IMR-90 (cell line): ENCODE measurements around the gene LIMCH1. TPM values are rescaled to one million over a fixed set of nuclear protein-coding genes. Genes with fewer than 3 reads are reported as not detected.

ENCODE experiments used
- ATAC-seq: fragments of 200-7000 bp; cut with Tn5 transposase; 2 replicates; pipeline ENCODE4 v1.9.1; 2020; ENCODE audit warnings: low read depth, mild to moderate bottlenecking, moderate library complexity
- BruUV-seq: library from RNA; stranded (reverse); fragments of 400-500 nt; replicated peaks from 2 replicates; lab custom pipeline; 2021; lab: Mats Ljungman, UMichigan
- CTCF ChIA-PET: fragments of 300-600 bp; formaldehyde crosslinking; extraction: SDS; loops from one replicate; lab custom pipeline; 2021; ENCODE audit warnings: antibody characterized with exemption; lab: Yijun Ruan, JAX
- POLR2A ChIA-PET: fragments of 300-600 bp; sonication (Branson Sonifier 250); formaldehyde crosslinking; loops from one replicate; lab custom pipeline; 2022; ENCODE audit warnings: antibody characterized with exemption; ENCODE audit not compliant: unreplicated experiment; lab: Charles Lee
- DNase-seq: peaks from one replicate; pipeline ENCODE4 v3.0.0; 2013
- H2AFZ ChIP-seq: replicated peaks from 2 replicates; pipeline ENCODE3; 2013; ENCODE audit warnings: low read length, mild to moderate bottlenecking; ENCODE audit not compliant: poor library complexity
- H2AK5ac ChIP-seq: 2 replicates; pipeline ENCODE4 v1.6.1; 2013; ENCODE audit warnings: low read depth, low read length, inconsistent platforms
- H2AK9ac ChIP-seq: replicated peaks from 2 replicates; pipeline ENCODE3; 2013; ENCODE audit warnings: mild to moderate bottlenecking, low read depth, low read length, moderate library complexity; ENCODE audit not compliant: poor library complexity
- H2BK120ac ChIP-seq: 2 replicates; pipeline ENCODE4 v1.6.1; 2013; ENCODE audit warnings: low read depth, low read length, inconsistent platforms
- H2BK15ac ChIP-seq: 3 replicates; pipeline ENCODE4 v1.6.1; 2013; ENCODE audit warnings: low read depth, low read length, inconsistent platforms
- H2BK20ac ChIP-seq: 2 replicates; pipeline ENCODE4 v1.6.1; 2013; ENCODE audit warnings: low read depth, mild to moderate bottlenecking, inconsistent platforms, low read length, moderate library complexity
- H2BK5ac ChIP-seq: 2 replicates; pipeline ENCODE4 v1.6.1; 2013; ENCODE audit warnings: mild to moderate bottlenecking, low read depth, low read length, inconsistent platforms; ENCODE audit not compliant: poor library complexity, severe bottlenecking
- H3K14ac ChIP-seq: replicated peaks from 2 replicates; pipeline ENCODE4 v1.6.1; 2013; ENCODE audit warnings: low read depth, low read length, inconsistent platforms
- H3K18ac ChIP-seq: 2 replicates; pipeline ENCODE4 v1.6.1; 2013; ENCODE audit warnings: low read depth, low read length, control low read depth
- H3K23ac ChIP-seq: 2 replicates; pipeline ENCODE4 v1.6.1; 2013; ENCODE audit warnings: low read depth, low read length, inconsistent platforms
- H3K27ac ChIP-seq: 2 replicates; pipeline ENCODE4 v1.5.1; 2013; ENCODE audit warnings: mild to moderate bottlenecking, control low read depth, low read length; ENCODE audit not compliant: insufficient read depth
- H3K27me3 ChIP-seq: 2 replicates; pipeline ENCODE4 v1.6.1; 2013; ENCODE audit warnings: low read length; ENCODE audit not compliant: control insufficient read depth, insufficient read depth
- H3K36me3 ChIP-seq: 2 replicates; pipeline ENCODE4 v1.6.1; 2013; ENCODE audit warnings: low read length, mixed read lengths; ENCODE audit not compliant: control insufficient read depth, insufficient read depth
- H3K4ac ChIP-seq: 2 replicates; pipeline ENCODE4 v1.6.1; 2013; ENCODE audit warnings: low read depth, low read length, inconsistent platforms
- H3K4me1 ChIP-seq: 2 replicates; pipeline ENCODE4 v1.6.1; 2013; ENCODE audit warnings: low read length, mixed read lengths; ENCODE audit not compliant: control insufficient read depth, insufficient read depth
- H3K4me2 ChIP-seq: 2 replicates; pipeline ENCODE4 v1.6.1; 2013; ENCODE audit warnings: low read depth, mild to moderate bottlenecking, control low read depth, low read length, moderate library complexity
- H3K4me3 ChIP-seq: 2 replicates; pipeline ENCODE4 v1.5.1; 2013; ENCODE audit warnings: low read depth, mild to moderate bottlenecking, control low read depth, low read length, moderate library complexity; ENCODE audit not compliant: insufficient read depth
- H3K56ac ChIP-seq: 2 replicates; pipeline ENCODE4 v1.6.1; 2013; ENCODE audit warnings: low read length, inconsistent platforms; ENCODE audit not compliant: insufficient read depth; ENCODE audit errors: extremely low read depth
- H3K79me1 ChIP-seq, 2 experiments: 2 replicates each; pipeline ENCODE4 v1.6.1; 2013; ENCODE audit warnings: low read length in 2 of 2, inconsistent platforms in 1 of 2, low read depth in 1 of 2
- H3K9ac ChIP-seq: 2 replicates; pipeline ENCODE4 v1.6.1; 2013; ENCODE audit warnings: low read depth, low read length, control low read depth
- H3K9me1 ChIP-seq: 2 replicates; pipeline ENCODE4 v1.6.1; 2013; ENCODE audit warnings: low read length, inconsistent platforms; ENCODE audit not compliant: insufficient read depth
- H3K9me3 ChIP-seq: 2 replicates; pipeline ENCODE4 v1.6.1; 2013; ENCODE audit warnings: low read length; ENCODE audit not compliant: control insufficient read depth, insufficient read depth
- H4K20me1 ChIP-seq: 2 replicates; pipeline ENCODE4 v1.6.1; 2013; ENCODE audit warnings: low read length, inconsistent platforms; ENCODE audit not compliant: insufficient read depth
- H4K5ac ChIP-seq: 2 replicates; pipeline ENCODE4 v1.6.1; 2013; ENCODE audit warnings: mild to moderate bottlenecking, low read depth, low read length, control low read depth
- H4K8ac ChIP-seq, 2 experiments: 2 replicates each; pipeline ENCODE4 v1.6.1; 2013; ENCODE audit warnings: low read depth in 2 of 2, low read length in 2 of 2, control low read depth in 1 of 2, inconsistent platforms in 1 of 2
- H4K91ac ChIP-seq: 2 replicates; pipeline ENCODE4 v1.6.1; 2013; ENCODE audit warnings: low read depth, low read length, inconsistent platforms; ENCODE audit not compliant: insufficient read depth
- BHLHE40 ChIP-seq: fragments of 150-350 bp; IDR thresholded peaks from 2 replicates; pipeline ENCODE4 v1.6.1; 2016; ENCODE audit warnings: mild to moderate bottlenecking, low read depth, low read length
- MAZ ChIP-seq: IDR thresholded peaks from 2 replicates; pipeline ENCODE4 v1.6.1; 2012; ENCODE audit warnings: low read depth, mild to moderate bottlenecking, low read length, improper control_type of control experiment, moderate library complexity, borderline replicate concordance
- NFE2L2 ChIP-seq: fragments of 150-350 bp; IDR thresholded peaks from 2 replicates; pipeline ENCODE4 v1.6.1; 2016; ENCODE audit warnings: low read depth, mild to moderate bottlenecking, low read length
- RAD21 ChIP-seq: IDR thresholded peaks from 2 replicates; pipeline ENCODE4 v1.6.1; 2012; ENCODE audit warnings: low read length, improper control_type of control experiment
- RCOR1 ChIP-seq: IDR thresholded peaks from 2 replicates; pipeline ENCODE4 v1.6.1; 2012; ENCODE audit warnings: mild to moderate bottlenecking, low read length, improper control_type of control experiment; ENCODE audit not compliant: insufficient replicate concordance
- SMC3 ChIP-seq: fragments of 150-350 bp; IDR thresholded peaks from 2 replicates; pipeline ENCODE4 v1.6.1; 2016; ENCODE audit warnings: low read depth, mild to moderate bottlenecking, antibody characterized with exemption, low read length, moderate library complexity
- WGBS, 2 experiments: methylation state at CpG; one replicate each; pipeline versions ENCODE4 v1.1.5 to v1.1.7; 2013; ENCODE audit warnings: missing lambda C conversion rate in 2 of 2; ENCODE audit not compliant: insufficient read length in 1 of 2; ENCODE audit errors: extremely low coverage in 2 of 2; 5-methylcytosine and 5-hydroxymethylcytosine counted together
- dilution Hi-C: fragments of 300-500 bp; cut with HindIII; formaldehyde crosslinking; loops from one replicate; pipeline ENCODE4 v1.14.3; 2018; ENCODE audit warnings: low sequenced_read_pairs; ENCODE audit not compliant: unreplicated experiment
- in situ Hi-C: fragments of 300-500 bp; cut with MboI; formaldehyde crosslinking; loops from 3 replicates; pipeline ENCODE4 v1.14.3; 2019; ENCODE audit warnings: low sequenced_read_pairs, inconsistent platforms, mixed read lengths
- intact Hi-C: fragments of 100-400 bp; cut with micrococcal nuclease; formaldehyde crosslinking; loops from 2 replicates; pipeline ENCODE4 v1.10.0; 2022
- polyA plus RNA-seq, 3 experiments: library from polyadenylated mRNA; depleted of rRNA; stranded (reverse); fragments of >200 nt; gene quantifications; 2 replicates each; pipeline ENCODE4 v1.2.3, GENCODE V29; 2012; ENCODE audit warnings: low replicate concordance in 1 of 3
- total RNA-seq: library from RNA; depleted of rRNA; stranded (reverse); fragments of >200 nt; gene quantifications from 2 replicates; pipeline ENCODE4 v1.2.3, GENCODE V29; 2012
- TF ChIP-seq, protein P1 (sequence below): fragments of 150-350 bp; IDR thresholded peaks from 2 replicates; pipeline ENCODE4 v1.6.1; 2016; ENCODE audit warnings: low read depth, mild to moderate bottlenecking, low read length, moderate library complexity, borderline replicate concordance

LIMCH1 gene
- total and polyA plus RNA-seq, 2 of the 4 experiments (the other 2 are of a cell fraction), result 0.89 to 2.9 TPM

DNA sequence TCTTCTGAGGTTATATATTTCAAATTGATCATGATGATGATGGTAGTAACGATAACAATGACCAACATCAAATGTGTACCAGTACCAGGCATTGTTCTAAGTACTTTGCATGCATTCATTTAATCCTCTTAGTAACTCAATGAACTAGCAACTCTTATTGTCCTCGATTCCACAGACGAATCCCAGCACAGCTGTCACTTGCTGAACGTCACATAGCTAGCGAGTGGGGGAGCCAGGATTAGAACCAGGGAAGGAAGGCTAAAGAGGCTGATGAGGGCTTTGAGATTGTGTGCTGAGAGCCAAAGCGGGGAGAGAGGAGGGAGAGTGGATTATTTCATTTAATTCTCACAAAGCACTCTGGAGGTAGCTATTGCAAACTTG lies 106.9 kb downstream of the LIMCH1 start:
- DNase-seq, result no peak
- in situ Hi-C loops (no loop called here), dilution Hi-C loops (no loop called here), intact Hi-C loops (loop anchor here (1.0 to 10.0 kb wide), 2 partner anchors 364 to 720 kb away; no protein-coding TSS in a partner anchor)
- Histone ChIP-seq H3K4me3 (no peak overlapping the region), H3K4ac (no peak overlapping the region), H3K36me3 (peaks cover 2% of the 10 kb centered on the region; the same call in 1 of the 2 replicates), H2AK9ac (no peak overlapping the region), H2AFZ (no peak overlapping the region), H3K14ac (no peak overlapping the region), H4K5ac (no peak overlapping the region), H3K9me1 (no peaks in the 10 kb centered on the region), H3K27ac (no peak overlapping the region), H3K9ac (no peak overlapping the region), H3K4me2 (no peak overlapping the region), H4K91ac (no peak overlapping the region), H3K56ac (no peak overlapping the region), H3K4me1 (no peaks in the 10 kb centered on the region), H3K79me1 (no peaks in the 10 kb centered on the region), H3K27me3 (peaks cover 20% of the 10 kb centered on the region), H2BK5ac (no peak overlapping the region), H2AK5ac (no peak overlapping the region), H2BK15ac (no peak overlapping the region), H2BK120ac (no peak overlapping the region), H3K9me3 (no peaks in the 10 kb centered on the region), H2BK20ac (no peak overlapping the region), H3K18ac (no peak overlapping the region), H4K20me1 (no peaks in the 10 kb centered on the region), H3K23ac (no peak overlapping the region), H4K8ac (no peak overlapping the region)
- no TSS peak for BruUV-seq
- WGBS, 2 experiments, result no CpG with 5 or more reads among the region's 6 CpGs
- ChIA-PET POLR2A (interaction anchor here (0.7 kb wide), 1 partner anchor 23 kb away, joined by 3 read pairs; no protein-coding TSS in a partner anchor), CTCF (interaction anchor here (0.9 kb wide), 1 partner anchor 10 kb away, joined by 3 read pairs; no protein-coding TSS in a partner anchor)
- no peak for ATAC-seq
- TF ChIP-seq RAD21 (no peak), NFE2L2 (no peak), MAZ (no peak), RCOR1 (no peak), BHLHE40 (no peak), SMC3 (no peak)
- TF ChIP-seq, protein P1, sequence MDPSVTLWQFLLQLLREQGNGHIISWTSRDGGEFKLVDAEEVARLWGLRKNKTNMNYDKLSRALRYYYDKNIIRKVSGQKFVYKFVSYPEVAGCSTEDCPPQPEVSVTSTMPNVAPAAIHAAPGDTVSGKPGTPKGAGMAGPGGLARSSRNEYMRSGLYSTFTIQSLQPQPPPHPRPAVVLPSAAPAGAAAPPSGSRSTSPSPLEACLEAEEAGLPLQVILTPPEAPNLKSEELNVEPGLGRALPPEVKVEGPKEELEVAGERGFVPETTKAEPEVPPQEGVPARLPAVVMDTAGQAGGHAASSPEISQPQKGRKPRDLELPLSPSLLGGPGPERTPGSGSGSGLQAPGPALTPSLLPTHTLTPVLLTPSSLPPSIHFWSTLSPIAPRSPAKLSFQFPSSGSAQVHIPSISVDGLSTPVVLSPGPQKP, result no peak
